ENCODE results near the gene IRF4.
"Not testable (repeated sequence)": the region's sequence is repeated elsewhere in the genome, so short reads cannot be mapped to it uniquely, and the experiment has no call there.

The IRF4 gene

DNA sequence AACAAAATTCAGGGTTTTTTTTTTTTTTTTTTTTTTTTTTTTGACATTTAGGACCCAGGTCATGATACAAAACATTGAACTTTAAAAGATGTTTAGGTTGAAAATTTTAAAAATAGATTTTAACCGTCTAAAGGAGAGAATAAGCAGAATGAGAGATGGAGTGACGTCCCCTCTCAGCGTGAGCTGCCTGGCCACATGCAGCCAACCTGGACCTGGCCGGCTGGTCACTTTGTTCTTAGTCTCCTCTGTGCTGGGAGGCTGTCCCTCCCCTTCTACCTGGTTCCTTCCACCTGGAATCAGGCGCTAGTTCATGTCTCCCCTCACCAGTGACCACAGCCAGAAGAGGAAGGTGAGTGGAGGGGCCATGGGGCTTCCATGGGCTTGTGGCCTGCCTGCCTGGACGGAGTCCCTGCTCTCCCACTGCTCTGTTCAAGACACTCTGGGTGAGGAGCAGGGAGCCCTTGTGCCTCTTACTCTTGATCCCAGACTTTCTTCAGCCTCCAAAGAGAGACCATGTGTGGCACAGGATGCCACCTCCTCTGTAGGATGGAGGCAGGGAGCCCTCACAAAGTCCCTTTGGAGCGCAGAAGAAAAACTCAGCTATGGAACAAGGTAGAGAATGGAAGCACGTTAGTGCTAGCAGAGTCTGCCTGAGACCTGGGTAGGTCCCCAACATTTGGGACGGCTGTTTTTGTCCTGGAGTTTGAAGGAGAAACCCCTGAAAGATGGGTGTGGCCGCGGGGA, 31.7 kb downstream of the IRF4 start:
- DNase-seq: no peak

DNA sequence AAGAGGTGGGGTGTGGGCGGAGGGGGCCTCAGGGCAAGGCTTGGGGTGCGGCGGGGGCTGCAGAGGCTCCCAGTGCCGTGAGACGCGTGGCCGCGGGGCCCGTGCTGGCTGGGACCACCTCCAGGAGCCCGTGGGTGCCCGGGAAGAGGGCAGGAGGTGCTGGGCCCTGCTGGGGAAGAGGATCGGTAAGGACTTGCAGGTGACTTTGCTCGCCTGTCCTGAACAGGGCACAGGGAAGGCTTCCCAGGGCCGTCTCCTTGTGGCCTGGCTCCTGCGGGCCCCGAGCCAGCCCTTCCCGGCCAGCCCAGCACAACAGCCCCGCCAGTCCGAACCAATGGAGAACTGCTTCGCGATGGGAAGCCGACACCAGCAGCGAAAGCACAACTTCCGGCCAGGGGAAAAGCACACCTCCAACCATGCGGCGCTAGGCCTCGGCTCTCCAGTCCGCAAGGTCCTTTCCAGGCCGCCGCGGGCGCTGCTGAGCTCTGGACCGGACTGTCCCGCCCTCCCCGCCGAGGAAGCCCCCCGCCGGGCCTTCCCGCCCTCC, 32.3 kb downstream of the IRF4 start:
- DNase-seq: no peak

DNA sequence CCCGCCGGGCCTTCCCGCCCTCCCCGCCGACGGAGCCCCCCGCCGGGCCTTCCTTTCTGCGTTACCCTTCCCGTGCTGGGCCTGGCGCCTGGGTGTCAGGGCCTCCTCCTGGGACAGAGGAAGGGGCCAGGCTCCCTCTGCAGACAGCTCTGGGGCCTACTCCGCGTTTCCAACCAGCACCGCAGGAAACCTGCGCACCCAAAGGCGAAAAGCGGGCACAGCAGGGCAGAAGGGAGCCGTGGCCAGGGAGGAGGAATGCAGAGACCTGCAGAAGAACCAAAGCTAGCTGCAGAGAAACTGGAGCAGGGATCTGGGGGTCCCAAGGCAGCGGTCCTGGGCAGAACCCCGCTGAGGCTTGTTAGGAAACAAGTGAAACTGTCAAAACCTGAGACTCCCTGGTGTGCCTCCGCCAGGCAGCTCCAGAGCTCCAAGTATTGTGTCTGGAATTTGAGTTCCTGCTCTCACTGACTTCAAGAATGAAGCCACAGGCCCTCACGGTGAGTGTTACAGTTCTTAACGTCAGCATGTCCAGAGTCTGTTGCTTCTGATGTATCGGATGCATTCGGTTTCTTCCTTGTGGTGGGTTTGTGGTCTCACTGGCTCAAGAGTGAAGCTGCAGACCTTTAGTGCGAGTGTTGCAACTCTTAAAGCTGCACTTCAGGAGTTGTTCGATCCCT, 33.3 kb downstream of the IRF4 start:
- DNase-seq: no peak

DNA sequence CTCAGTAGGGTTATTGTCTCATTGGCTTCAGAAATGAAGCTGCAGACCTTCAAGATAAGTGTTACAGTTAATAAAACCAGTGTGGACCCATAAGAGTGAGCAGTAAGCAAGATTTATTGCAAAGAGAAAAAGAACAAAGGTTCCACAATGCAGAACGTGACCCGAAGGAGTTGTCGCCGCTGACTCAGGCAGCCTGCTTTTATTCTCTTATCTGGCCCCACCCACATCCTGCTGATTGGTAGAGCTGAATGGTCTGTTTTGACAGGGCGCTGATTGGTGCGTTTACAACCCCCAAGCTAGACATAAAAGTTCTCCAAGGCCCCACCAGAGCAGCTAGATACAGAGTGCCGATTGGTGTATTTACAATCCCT, 33.9 kb downstream of the IRF4 start:
- not testable (repeated sequence) for DNase-seq

DNA sequence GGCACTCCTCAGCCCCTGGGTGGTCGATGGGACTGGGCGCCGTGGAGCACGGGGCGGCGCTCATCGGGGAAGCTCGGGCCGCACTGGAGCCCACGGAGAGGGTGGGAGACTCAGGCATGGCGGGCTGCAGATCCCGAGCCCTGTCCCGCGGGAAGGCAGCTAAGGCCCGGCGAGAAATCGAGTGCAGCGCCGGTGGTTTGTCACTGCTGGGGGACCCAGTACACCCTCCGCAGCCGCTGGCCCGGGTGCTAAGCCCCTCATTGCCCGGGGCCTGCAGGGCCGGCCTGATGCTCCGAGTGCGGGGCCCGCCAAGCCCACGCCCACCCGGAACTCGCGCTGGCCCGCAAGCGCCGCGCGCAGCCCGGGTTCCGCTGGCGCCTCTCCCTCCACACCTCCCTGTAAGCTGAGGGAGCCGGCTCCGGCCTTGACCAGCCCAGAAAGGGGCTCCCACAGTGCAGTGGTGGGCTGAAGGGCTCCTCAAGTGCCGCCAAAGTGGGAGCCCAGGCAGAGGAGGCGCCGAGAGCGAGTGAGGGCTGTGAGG, 34.7 kb downstream of the IRF4 start:
- not testable (repeated sequence) for DNase-seq

DNA sequence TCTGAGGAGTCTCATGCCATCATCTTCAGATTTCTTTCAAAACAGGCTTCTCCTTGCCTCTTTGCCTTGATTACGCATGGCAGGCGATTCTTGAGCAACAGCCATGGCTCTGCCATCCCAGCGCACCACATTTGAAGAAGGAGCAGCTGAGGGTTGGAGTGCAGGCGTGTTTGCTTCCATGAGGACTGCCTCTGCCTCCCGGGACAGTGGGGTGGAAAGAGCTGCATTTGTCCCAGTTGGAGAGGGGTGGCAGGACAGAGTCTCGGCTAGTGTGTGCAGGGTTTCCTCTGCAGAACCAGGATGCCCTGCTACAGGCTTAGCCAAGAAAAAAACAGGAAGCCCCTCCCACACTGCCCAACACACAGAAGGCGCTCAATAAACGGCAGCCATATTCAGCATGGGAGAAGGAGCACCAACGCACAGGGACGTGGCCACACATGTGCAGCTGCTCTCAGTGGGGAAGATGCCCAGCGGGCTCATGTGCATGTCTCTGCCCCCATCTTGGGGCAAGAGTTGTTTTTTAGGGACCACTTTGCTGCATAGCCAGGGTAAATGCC, 36.6 kb downstream of the IRF4 start:
- DNase-seq: no peak

DNA sequence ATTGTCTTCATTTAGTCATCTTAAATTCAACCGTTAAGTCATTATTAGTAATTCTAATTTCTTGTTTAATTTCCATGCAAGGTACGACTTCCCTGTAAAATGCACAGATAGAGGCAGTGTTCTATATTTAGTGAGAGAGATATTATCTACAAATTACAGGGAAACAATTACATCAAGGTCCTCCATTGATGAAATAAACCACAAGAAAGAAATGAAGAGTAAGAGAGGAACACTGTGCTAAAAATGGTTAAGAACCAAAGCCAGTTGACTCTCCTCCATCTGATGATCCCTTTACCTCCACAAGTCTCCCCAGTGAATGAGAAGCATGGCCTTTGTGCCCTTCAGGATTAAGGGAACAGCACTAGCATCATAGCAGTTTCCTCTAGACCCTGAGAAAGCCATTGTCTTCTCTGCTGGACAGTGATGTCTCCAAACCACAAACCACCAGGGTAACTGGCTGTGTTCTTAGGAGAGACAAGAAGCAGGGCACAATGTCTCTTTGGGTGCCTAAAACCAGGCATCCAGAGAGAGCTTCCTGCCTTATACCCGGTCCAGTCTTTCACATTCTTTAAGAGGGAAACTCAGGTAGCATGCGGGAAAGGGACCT, 38.1 kb downstream of the IRF4 start:
- no peak for DNase-seq

DNA sequence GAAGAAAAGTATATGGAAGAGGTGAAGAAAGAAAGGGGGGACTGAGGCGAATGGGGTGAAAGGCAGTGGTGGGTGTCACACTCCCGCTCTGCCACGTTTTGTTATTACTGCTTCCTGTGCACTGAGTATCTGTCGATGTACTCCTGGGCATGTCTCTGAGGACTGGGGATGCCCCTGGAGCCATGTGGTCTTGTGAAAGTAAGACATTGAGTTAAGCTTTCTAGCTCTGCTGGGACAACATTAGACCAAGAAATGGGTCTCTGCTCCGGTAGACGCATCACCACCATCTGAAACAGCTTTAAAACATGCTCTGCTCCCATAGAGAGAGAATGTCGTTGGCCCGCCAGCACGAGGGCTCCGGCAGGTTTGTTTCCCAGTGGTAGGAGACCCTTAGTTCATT, 40.0 kb downstream of the IRF4 start:
- DNase-seq: no peak

DNA sequence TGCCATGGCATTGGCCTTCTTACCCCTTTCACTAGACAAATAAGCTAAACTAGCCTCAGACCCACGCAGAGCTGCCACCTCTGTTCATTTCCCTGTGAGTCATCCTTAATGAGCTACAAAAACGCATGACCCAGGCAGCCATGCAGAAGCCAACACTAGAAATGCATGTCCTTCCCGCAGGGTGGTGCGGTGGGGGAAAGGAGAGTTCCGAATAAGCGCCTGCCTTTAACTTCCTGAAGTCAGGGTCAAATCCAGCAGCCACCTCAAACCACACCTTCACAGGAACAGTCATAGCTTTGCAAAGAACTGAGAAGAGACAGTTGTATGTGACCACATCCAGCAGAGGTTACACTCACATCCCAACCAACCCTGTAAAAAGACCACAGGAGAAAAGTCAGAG, 40.4 kb downstream of the IRF4 start:
- no peak for DNase-seq

DNA sequence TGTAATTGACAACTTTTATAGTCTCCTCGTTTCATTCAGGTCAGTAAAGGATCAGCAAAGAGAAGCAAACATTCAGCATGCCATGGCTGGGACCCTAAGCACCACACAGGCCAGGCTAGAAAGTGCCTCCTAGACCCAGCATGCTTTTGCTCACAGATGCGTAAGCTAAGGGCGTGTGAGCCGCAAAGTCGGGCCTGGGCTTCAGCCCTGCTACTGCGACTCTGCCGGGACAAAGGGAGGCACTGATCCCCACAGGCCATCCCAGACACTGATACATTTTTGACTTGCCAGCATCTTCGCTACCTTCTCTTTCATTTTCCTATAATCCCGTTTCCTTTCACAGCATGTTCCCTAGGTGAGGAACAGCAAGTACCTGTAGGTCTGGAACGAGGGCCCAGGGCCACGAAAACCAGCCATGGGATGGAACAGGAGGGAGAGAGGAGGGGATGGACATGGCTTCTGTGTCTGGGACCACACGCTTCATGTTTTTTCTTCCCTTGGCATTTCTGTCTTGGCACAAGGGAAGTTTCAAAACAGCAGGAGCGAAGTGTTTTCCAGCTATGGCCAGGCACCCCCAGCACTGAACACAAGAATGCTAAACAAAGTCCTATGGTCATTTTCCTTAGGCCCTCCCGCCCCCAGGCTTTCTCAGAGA, 42.6 kb downstream of the IRF4 start:
- no peak for DNase-seq

DNA sequence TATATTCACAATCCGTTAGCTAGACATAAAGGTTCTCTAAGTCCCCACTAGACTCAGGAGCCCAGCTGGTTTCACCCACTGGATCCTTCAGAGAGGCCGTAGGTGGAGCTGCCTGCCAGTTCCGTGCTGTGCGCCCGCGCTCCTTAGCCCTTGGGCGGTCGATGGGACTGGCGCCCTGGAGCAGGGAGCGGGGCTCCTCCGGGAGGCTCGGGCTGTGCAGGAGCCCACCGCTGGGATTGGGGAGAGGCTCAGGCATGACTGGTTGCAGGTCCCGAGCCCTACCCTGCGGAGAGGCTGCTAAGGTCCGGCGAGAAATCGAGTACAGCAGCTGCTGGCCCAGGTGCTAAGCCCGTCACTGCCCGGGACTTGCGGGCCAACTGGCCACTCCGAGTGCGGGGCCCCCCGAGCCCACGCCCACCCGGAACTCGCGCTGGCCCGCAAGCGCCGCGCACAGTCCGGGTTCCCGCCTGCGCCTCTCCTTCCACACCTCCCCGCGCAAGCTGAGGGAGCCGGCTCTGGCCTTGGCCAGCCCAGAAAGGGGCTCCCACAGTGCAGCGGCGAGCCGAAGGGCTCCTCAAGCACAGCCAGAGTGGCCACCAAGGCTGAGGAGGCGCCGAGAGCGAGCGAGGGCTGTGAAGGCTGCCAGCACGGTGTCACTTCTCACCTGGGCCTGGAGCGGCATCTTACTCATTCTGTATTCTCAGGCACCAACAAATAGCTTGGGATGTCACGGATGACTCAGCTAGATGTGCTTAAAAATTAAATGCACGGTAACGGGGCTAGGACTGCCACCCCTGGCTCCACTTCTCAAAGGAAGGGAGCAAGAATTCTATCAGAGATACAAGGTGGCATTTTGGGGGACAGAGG, 44.1 kb downstream of the IRF4 start:
- no peak for DNase-seq

DNA sequence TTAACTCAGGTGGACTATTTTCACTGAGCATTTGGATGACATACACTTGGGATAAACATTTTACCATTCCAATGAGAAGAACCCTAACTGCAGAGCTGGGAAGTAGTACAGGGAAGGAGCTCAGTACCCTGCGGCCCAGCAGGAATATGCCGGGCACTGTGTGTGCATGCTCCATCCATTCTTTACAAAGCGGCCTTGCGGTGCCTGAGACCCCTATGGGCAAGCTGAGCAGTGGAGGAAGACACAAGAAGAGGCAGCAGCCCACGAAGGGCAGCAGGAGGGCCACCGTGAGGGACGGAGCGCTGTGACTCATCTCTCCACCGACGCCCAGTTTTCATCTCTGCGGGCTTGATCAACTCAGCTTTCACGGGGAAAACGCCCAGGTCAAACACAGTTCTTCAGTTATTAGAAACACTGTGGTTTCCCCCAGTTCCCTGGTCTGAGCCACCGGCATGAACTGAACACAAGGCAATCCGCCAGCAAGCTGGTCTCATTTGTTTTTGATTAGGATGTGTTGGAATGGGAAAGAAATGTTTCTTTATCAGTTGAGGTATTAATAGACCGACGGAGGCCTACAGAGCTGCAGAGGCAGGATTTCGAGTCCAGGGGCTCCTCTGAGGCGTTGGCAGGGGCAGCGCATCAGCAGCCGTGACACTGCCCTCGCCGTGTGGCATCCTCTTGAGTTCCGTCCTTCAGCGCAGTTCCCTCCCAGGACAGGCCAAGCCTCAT, 44.9 kb downstream of the IRF4 start:
- no peak for DNase-seq

DNA sequence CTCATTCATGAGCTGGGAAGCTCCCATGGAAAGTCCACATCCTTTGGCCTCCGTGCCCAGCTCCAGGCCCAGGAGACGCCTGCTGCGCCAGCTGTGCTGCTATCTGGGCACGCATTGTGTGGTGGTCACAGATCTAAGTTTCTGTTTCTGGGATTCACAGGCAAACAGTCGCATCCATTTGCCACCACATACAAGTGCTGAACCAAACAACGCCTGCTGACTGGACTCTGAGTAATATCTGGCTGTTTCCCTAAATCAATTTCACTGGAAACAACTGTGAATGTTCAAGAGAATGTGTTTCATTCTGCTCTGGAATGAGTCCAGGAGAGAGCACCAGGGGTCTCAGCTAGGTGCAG, 45.5 kb downstream of the IRF4 start:
- DNase-seq: no peak

DNA sequence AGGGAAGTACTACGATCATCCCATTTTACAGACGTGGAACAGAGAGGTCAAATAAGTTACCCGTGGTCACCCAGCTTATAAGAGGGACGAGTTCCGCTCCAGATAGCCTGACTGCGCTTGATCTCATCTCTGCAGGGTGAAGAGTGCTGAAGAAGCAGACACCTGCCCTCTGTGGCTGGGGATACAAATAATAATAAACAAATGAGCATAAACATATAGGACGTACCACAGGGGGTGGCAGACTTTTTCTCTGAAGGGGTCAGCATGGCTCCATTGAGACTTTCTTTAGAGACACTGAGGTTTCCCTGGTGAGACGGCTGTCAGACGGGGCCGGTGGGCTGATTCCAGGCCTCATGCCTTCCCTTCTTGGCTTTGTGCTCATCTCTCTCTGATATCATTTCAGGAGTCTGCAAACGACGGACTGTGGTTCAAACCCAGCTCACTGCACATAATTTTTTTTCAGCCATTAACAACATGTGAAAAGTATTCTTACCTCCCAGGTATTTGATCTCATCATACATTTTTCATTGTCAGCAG, 47.1 kb downstream of the IRF4 start:
- no peak for DNase-seq

DNA sequence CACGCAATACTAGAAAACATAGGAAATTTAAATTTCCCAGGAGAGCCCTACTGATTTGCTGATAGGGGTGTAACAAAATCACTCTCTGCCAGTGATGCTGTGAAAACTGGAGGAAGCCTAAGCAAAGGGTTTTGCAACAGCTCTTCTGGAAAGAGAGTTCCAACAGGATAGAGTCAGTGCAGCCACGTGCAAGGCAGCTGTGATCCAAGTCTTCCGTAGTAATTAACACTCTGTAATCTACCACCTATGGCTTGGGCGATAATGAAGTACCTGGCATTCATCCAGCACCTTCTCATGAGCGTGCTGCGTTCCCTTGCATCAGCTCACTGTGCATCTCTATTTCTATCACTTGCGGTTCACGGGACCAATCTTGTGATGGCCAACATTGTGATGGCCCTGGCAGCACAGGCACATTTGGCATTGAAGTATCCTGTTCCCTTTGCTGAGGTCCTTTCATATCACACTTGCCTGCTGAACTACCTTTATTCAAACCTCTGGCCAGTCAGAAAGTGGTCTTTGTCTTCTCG, 48.2 kb downstream of the IRF4 start:
- no peak for DNase-seq

DNA sequence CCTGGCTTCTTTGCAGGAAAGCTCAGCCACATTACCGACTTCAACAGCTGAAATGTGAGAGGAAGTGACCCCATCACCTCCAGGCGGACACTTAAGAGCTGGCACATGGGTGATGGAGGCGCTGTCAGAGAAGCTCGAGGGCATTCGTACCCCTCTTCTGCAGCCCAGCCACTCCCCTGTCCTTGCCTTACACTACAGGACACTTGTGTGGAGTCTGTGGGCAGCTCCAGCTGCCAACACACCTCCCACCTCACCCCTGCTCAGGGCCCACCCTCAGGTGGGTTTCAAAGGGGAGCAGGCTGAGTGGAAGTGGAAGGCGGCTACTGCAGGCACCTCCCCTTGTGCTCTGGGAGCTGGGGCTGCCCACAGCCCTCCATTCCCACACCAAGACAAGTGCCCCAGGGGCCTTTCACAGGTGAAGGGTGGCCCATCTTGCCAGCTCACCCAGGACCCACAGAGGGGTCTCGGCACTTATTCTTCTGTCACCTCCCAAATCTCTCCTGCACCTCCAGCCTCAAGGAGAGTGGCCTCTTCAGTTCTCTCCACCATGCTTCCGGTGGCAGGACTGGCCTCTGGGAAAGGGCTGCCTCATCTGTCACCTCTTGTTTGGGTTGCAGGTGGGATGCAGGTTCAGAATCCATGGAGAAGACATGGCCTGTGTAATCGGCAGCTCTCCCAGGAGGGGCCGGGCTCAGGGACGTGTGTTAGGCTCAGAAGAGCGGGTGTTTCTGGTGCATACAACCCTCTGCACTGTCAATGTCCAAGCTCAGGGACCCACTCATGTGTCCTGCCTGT, 49.8 kb downstream of the IRF4 start:
- DNase-seq: no peak

DNA sequence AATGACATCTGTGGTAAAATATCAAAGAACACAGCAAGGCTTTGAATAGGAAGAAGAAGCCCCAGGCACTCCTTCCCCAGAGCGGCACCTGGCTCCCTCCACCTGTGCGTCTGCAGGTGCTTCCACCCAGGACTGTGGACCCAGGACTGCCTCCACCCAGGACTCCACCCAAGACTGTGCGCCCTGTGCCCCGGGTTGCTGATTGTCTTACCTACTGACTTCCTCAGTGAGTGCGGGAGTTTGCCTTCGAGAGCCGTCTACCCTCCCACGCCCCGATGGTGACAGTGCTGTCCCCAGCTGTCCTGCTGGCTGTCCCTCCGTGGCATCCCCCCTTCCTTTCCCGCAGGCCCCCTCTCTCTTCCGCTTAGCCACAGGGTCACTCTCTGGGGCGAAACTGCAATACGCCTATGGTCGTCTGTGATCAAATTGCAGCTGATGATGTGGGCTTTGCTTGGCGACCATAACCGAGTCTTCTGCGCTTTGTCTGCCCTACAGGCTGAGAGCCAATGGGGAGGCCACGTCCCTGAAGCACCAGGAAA, 52.1 kb downstream of the IRF4 start:
- DNase-seq: no peak

DNA sequence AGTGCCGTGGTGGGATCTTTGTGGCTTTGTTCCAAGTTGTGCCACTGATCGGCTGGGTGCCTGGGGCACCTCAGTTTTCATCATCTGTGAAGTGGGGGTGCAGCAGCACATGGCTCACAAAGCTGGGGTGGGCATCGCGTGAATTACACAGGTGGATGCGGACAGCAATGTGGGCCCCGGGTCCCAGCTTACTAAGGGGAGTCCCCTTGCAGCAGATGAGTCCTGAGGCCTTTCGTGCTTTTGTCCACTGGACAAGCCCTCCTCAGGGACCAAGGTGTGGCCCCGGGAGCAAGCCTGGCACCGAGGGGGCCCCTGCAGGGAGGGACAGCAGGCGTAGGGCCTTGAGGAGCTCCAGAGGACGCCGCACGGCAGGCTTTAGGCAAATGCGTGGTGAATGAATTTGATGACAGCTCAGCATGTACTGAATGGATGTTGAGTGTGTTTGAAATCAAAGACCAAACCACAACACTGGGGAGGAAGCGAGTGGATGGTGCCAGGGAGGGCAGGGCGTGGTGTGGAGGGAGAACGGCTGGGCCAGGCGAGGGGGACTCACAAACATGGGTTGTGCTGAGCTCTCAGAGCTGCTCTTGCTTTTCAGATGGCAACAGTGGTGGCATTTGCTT, 53.2 kb downstream of the IRF4 start:
- no peak for DNase-seq
